Upper lobe of left lung (tissue), 4 donors: Measurements from ENCODE around the gene NMUR2.

Experiments
- POLR2A ChIP-seq, 4 donors: fragments of 450-650 bp; IDR thresholded peaks; one replicate each; pipeline ENCODE4 v1.5.1; 2016 to 2017; ENCODE audit warnings: antibody characterized with exemption in 4 of 4, mild to moderate bottlenecking in 2 of 4
- POLR2AphosphoS5 ChIP-seq, 2 donors: sonication (generic); formaldehyde crosslinking; IDR thresholded peaks; one replicate each; pipeline ENCODE4 v1.5.1; 2017; ENCODE audit warnings: antibody characterized with exemption in 2 of 2

DNA sequence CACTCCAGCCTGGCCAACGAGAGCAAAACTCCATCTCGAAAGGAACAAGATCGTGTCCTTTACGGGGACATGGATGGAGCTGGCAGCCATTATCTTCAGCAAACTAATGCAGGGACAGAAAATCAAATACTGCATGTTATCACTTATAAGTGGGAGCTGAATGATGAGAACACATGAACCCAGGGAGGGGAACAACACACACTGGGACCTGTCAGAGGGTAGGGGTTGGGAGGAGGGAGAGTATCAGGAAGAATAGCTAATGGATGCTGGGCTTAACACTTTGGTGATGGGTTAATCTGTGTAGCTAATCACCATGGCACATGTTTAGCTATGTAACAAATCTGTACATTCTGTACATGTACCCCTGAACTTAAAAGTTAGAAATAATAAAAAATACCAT, 40.9 kb downstream of the NMUR2 start:
- TF ChIP-seq POLR2AphosphoS5 (IDR thresholded peaks at IDR 0.05): no peak
- TF ChIP-seq POLR2A (IDR thresholded peaks at IDR 0.05): no peak
